Pancreas (tissue), 10 donors: Measurements from ENCODE around the gene EEF2. TPM values are rescaled to one million over a fixed set of nuclear protein-coding genes. Genes with fewer than 3 reads are reported as not detected.

Experiments used
- ATAC-seq, 4 donors: fragments of 200-7000 bp; cut with Tn5 transposase; one replicate each; pipeline versions ENCODE4 v1.8.0 to v1.9.1; 2020; ENCODE audit warnings: mild to moderate bottlenecking in 4 of 4, moderate library complexity in 4 of 4
- DNase-seq, 6 donors: peaks; one replicate each; pipeline ENCODE4 v3.0.0-alpha.2; 2020
- FAIRE-seq: peaks from 2 replicates; lab custom pipeline; 2012; peaks lifted over from hg19 to GRCh38; lab: Jason Lieb, UNC
- H3K27ac ChIP-seq, 4 donors: fragments of 200-600 bp; sonication (generic); 1 replicate in 3 of 4; 2 replicates in 1 of 4; pipeline versions ENCODE4 v1.5.0 to v1.8.0; 2020
- H3K27me3 ChIP-seq, 4 donors: fragments of 200-600 bp; one replicate each; pipeline ENCODE4 v1.8.0; 2021
- H3K36me3 ChIP-seq, 3 donors: fragments of 200-600 bp; sonication (generic) in 1 of 3; one replicate each; pipeline versions ENCODE4 v1.5.0 to v1.8.0; 2020 to 2021
- H3K4me1 ChIP-seq, 3 donors: fragments of 200-600 bp; one replicate each; pipeline ENCODE4 v1.8.0; 2021
- H3K4me3 ChIP-seq, 4 donors: fragments of 200-600 bp; sonication (generic) in 2 of 4; one replicate each; pipeline versions ENCODE4 v1.5.0 to v1.8.0; 2020 to 2021
- H3K9me3 ChIP-seq, 4 donors: fragments of 200-600 bp; one replicate each; pipeline ENCODE4 v1.8.0; 2021
- WGBS, 2 donors: extraction: QIAGEN DNeasy Blood & Tissue Kit; methylation state at CpG; one replicate each; pipeline ENCODE4 v1.1.7; 2013; 5-methylcytosine and 5-hydroxymethylcytosine counted together
- intact Hi-C, 3 donors: fragments of 100-400 bp; cut with DNase I; formaldehyde crosslinking; loops; one replicate each; pipeline versions ENCODE4 v1.11.1 to v1.14.2; 2022
- polyA plus RNA-seq, 2 donors: library from polyadenylated mRNA; stranded (reverse); fragments of 200-250 nt; gene quantifications; one replicate each; pipeline ENCODE4 v1.2.3, GENCODE V29; 2013
- total RNA-seq, 6 donors: library from RNA; stranded (reverse); fragmentation: NEBNext Ultra II Directional in 4 of 6; extraction: Animal tissue kit (Norgen Biotek cat#: 25700) in 4 of 6; gene quantifications; one replicate each; pipeline versions ENCODE4 v1.2.1 to v1.2.4, GENCODE V29; 2021 to 2023
- TF ChIP-seq, protein P1 (sequence below), 4 donors: fragments of 200-600 bp; sonication (generic) in 3 of 4; IDR thresholded peaks; one replicate each; pipeline versions ENCODE4 v1.5.0 to v1.8.0; 2021; ENCODE audit warnings: antibody characterized with exemption in 4 of 4
- donor health status: healthy with polysubstance abuse.
- donor health status: DM: no; HTN: no; CAD: no; lungs with moderate emphysema.
- donor health status: DM: no; HTN: no; CAD: no.
- donor health status: control.
- donor health status: control.
- donor health status: Bipolar disorder and iron deficiency.
- donor health status: DM: yes; HTN: yes; CAD: no.
- donor health status: DM: no; HTN: no; CAD: no.
- donor health status: DM: no; HTN: no; CAD: no.
- donor health status: DM: yes; HTN: yes; CAD: no.

The EEF2 gene
- total and polyA plus RNA-seq, 8 donors = 545 to 4,238 (median 2,452) TPM

- Histone ChIP-seq H3K27ac (peak overlapping the region; percentile 26 to 59 (median 46)), H3K9me3 (no peaks in the 10 kb centered on the region), H3K36me3 (peaks cover 0 to 9% (median 2%) of the 10 kb centered on the region in 3 donors), H3K27me3 (no peaks in the 10 kb centered on the region), H3K4me1 (peaks cover 26 to 48% (median 44%) of the 10 kb centered on the region in 3 donors), H3K4me3 (peak overlapping the region in 2 of 4 donors; percentile 1 to 3)
- intact Hi-C loops = loop anchor here in 1 of 3 donors (5.0 kb wide), 1 partner anchor 36 kb away; no protein-coding TSS in a partner anchor
- 30 to 34% methylated on average over 36 to 37 of the region's 37 CpGs for WGBS, 2 donors
- TF ChIP-seq, protein P1, sequence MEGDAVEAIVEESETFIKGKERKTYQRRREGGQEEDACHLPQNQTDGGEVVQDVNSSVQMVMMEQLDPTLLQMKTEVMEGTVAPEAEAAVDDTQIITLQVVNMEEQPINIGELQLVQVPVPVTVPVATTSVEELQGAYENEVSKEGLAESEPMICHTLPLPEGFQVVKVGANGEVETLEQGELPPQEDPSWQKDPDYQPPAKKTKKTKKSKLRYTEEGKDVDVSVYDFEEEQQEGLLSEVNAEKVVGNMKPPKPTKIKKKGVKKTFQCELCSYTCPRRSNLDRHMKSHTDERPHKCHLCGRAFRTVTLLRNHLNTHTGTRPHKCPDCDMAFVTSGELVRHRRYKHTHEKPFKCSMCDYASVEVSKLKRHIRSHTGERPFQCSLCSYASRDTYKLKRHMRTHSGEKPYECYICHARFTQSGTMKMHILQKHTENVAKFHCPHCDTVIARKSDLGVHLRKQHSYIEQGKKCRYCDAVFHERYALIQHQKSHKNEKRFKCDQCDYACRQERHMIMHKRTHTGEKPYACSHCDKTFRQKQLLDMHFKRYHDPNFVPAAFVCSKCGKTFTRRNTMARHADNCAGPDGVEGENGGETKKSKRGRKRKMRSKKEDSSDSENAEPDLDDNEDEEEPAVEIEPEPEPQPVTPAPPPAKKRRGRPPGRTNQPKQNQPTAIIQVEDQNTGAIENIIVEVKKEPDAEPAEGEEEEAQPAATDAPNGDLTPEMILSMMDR (IDR thresholded peaks at IDR 0.05) = no peak
- FAIRE-seq (no peak), DNase-seq (peak; percentile 65 to 92 (median 74)), ATAC-seq (peak; percentile 18 to 81 (median 70))
Measured at GRCh38 chr19:4015705-4016402, 30.6 kb upstream of the EEF2 start.

GRCh38 chr19:4014541-4015491, 29.6 kb upstream of the EEF2 start:
- Histone ChIP-seq H3K4me1 (peaks cover 31 to 56% (median 54%) of the 10 kb centered on the region in 3 donors), H3K9me3 (no peaks in the 10 kb centered on the region), H3K27ac (peak overlapping the region; percentile 14 to 59 (median 40)), H3K4me3 (peak overlapping the region in 1 of 4 donors; percentile 1), H3K27me3 (no peaks in the 10 kb centered on the region), H3K36me3 (peaks cover 0 to 9% (median 2%) of the 10 kb centered on the region in 3 donors)
- 59 to 71% methylated on average over 25 of the region's 25 CpGs for WGBS, 2 donors
- ATAC-seq (peak; percentile 4 to 58 (median 38)), DNase-seq (peak in 5 of 6 donors; percentile 59 to 86 (median 69)), FAIRE-seq (no peak)
- intact Hi-C loops = loop anchor here in 1 of 3 donors (5.0 kb wide), 1 partner anchor 37 kb away; no protein-coding TSS in a partner anchor
- TF ChIP-seq, protein P1 (IDR thresholded peaks at IDR 0.05) = no peak

GRCh38 chr19:4013886-4014540, 28.8 kb upstream of the EEF2 start:
- no peak for ATAC-seq
- intact Hi-C loops = no loop called here
- peak in 2 of 6 donors; percentile 52 to 72 for DNase-seq
- H3K27me3 ChIP-seq = no peaks in the 10 kb centered on the region
- peak overlapping the region in 1 of 4 donors; percentile 80 for H3K27ac ChIP-seq
- no peaks in the 10 kb centered on the region for H3K9me3 ChIP-seq
- FAIRE-seq = no peak
- H3K36me3 ChIP-seq = peaks cover 0 to 9% (median 2%) of the 10 kb centered on the region in 3 donors
- no peak overlapping the region for H3K4me3 ChIP-seq
- 89 to 95% methylated on average over 18 to 20 of the region's 20 CpGs for WGBS, 2 donors
- H3K4me1 ChIP-seq = peaks cover 31 to 64% (median 60%) of the 10 kb centered on the region in 3 donors
- TF ChIP-seq, protein P1 (IDR thresholded peaks at IDR 0.05) = no peak

DNA sequence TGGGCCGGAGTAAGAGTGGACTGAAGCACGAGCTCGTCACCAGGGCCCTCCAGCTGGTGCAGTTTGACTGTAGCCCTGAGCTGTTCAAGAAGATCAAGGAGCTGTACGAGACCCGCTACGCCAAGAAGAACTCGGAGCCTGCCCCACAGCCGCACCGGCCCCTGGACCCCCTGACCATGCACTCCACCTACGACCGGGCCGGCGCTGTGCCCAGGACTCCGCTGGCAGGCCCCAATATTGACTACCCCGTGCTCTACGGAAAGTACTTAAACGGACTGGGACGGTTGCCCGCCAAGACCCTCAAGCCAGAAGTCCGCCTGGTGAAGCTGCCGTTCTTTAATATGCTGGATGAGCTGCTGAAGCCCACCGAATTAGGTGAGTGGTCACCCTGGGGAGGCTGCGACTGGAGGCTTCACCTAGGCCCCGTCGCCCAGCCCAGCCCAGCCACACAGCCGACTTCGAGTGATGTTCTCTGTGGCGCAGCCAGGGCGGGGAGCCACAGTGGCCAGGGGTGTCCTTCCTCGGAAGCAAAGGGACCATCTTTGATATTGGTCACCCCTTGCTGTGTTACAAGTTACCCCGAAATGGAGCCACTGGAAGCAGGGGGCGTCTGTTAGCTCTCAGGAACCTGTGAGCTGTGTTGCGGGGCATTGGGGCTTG, 27.8 kb upstream of the EEF2 start:
- no peaks in the 10 kb centered on the region for H3K9me3 ChIP-seq
- H3K27me3 ChIP-seq = no peaks in the 10 kb centered on the region
- intact Hi-C loops = no loop called here
- TF ChIP-seq, protein P1 (IDR thresholded peaks at IDR 0.05) = no peak
- ATAC-seq (no peak), DNase-seq (peak in 2 of 6 donors; percentile 19 to 42), FAIRE-seq (no peak)
- H3K27ac ChIP-seq = peak overlapping the region; percentile 23 to 82 (median 61)
- WGBS, 2 donors = 88 to 91% methylated on average over 33 of the region's 33 CpGs
- H3K36me3 ChIP-seq = peaks cover 0 to 9% (median 2%) of the 10 kb centered on the region in 3 donors
- H3K4me1 ChIP-seq = peaks cover 31 to 69% (median 63%) of the 10 kb centered on the region in 3 donors
- no peak overlapping the region for H3K4me3 ChIP-seq
